GM12892 (cell line): Measurements from ENCODE around the gene SPARCL1.

Source experiments
- DNase-seq: peaks from one replicate; pipeline ENCODE4 v3.0.0; 2011; ENCODE audit not compliant: insufficient read length
- FAIRE-seq: peaks from 2 replicates; lab custom pipeline; 2011; peaks lifted over from hg19 to GRCh38; lab: Jason Lieb, UNC
- POLR2A ChIP-seq: IDR thresholded peaks from 2 replicates; pipeline ENCODE4 v1.6.1; 2011; ENCODE audit warnings: low read depth, low read length, control low read depth
- POLR2AphosphoS5 ChIP-seq: IDR thresholded peaks from 2 replicates; pipeline ENCODE4 v1.6.1; 2011; ENCODE audit warnings: low read depth, low read length, control low read depth
- TAF1 ChIP-seq: IDR thresholded peaks from 2 replicates; pipeline ENCODE4 v1.6.1; 2011; ENCODE audit warnings: low read depth, mild to moderate bottlenecking, control low read depth, low read length, borderline replicate concordance

SPARCL1 gene

DNA sequence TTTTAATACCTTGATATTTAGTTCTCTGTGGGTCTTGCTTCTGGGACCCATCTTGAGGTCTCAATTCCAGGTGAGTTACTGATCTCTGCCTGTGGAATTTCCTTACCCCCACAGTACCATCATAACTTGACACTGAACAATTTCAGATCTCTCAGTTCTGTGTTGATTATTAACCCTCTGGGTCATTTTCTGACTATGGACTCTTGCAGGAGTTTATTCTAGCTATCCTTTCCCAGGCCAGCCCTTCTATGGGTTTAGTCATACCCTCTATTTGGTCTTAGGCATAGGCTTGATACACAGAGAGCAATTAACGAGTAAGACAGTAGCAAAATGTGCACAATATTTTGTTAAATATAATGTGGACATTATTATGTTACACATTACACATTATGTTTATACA lies 3.7 kb upstream of the SPARCL1 start:
- no peak for TF ChIP-seq TAF1
- TF ChIP-seq POLR2AphosphoS5, result no peak
- TF ChIP-seq POLR2A, result no peak
- FAIRE-seq, result no peak
- DNase-seq, result no peak

DNA sequence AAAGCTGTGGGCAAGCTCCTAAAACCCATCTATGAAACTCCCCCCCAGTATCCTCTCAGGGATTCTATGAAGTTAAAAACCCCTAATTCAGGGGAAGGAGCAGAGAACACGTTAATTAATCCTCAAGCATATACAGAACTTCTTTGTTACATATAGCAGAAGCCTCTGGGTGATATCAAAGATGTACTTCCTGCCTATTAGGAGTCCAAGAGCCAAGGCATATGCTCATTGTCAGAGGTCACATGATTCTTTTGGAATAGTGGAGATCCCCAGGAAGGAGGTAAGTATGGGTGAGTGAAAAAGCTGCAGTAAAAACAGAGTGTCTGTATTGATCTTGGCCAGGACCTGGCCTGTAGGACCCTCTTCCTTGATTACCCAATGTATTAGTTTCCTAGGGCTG lies 2.9 kb upstream of the SPARCL1 start:
- FAIRE-seq, result no peak
- DNase-seq, result no peak

DNA sequence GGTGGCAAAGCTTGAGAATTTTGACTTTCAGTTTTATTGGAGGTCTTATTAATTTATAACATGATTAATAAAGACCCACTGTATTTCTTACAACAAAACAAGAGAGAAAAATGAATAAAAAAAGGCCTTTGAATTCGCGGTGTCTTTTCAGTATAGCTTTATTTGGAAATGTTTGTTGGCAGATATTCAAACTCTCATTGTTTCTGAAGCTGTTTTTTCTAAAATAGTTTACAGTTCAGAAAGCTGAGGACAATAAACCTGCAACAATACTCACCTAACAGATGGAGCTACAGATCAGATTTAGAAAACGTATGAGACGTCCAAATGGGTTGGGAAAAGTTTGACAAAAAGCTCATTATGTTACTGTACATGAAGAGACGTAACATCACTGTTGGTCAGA lies 2.4 kb upstream of the SPARCL1 start:
- FAIRE-seq, result no peak
- no peak for DNase-seq
- TF ChIP-seq POLR2A, result no peak
- TF ChIP-seq TAF1, result no peak
- no peak for TF ChIP-seq POLR2AphosphoS5

More for the DNA sequence above, 2.9 kb upstream of the SPARCL1 start:
- TF ChIP-seq POLR2A, result no peak
- no peak for TF ChIP-seq POLR2AphosphoS5
- no peak for TF ChIP-seq TAF1

DNA sequence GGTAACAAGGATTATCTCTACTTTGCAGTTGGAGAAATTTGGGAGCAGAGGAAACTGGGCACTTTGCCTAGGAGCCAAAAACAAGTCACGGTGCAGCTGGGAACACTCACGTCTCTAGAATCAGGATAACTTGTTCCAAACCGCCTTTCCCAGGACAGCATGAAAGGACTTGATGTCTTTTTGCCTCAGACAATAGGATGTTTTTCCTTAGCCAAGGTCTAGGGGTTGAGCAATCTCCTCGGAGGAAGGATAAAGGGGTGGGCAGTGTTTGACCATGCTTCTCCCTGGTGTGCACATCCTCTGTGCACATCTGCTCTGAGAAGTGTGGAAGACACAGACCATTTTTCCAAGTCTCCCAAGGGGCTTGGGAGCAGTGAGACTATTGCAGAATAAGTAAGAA lies 1.7 kb upstream of the SPARCL1 start:
- no peak for DNase-seq
- TF ChIP-seq TAF1, result no peak
- TF ChIP-seq POLR2AphosphoS5, result no peak
- TF ChIP-seq POLR2A, result no peak
- peak; percentile 44 for FAIRE-seq

DNA sequence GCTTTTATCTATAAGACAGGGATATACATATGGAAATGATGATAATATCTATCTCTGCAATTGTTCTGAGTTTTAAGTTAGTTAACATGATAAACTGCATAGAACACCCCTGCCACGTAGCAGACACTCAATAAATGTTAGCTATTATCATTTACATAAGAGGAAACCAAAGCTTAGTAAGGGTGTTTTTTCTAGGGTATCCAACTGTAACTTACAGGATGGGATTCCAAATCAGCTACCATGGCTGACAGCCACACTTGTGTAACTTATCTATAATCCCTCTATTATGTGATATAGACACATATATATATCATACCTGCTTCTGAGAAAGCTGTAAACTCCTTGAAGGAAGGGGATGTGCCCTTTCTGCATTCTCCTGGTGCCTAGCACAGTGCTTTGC lies 1.1 kb upstream of the SPARCL1 start:
- no peak for TF ChIP-seq POLR2AphosphoS5
- TF ChIP-seq TAF1, result no peak
- TF ChIP-seq POLR2A, result no peak
- DNase-seq (no peak), FAIRE-seq (no peak)

DNA sequence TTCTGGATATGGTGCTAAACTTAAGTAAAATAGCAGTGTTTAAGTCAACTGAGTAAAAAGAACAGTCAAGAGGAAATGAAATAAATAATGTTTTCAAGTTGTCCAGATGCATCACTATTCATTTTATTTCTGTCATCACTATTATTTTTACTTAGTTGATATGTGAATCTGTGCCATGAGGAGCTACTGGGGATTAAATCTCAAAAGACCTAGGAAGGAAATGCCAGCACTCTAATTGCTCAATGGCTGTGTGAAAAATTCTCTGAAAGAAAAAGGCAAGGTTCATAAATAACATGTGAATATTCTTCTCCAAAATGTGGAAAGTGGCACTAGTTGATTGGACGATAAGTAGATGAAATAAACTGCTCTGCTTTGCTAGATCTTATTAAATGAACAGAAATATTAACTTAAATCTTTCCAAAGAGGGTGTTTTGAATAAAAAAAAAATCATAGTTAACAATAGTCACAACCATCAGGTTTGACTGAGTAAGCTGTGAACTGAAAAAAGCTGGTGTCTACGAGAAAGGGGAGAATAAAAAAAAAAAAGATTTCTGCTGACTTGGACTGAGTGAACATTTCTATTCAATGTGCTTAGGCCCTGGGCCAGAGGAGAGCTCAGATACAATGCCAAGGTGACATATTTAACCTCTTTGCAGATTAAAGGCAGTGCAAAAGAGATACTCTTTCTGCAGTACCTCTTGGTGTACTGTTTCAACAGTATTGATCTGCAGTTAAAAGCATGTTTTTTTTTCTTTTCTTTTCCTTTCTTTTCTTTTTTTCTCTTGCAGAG lies 1.6 kb downstream of the SPARCL1 start:
- DNase-seq (no peak), FAIRE-seq (no peak)
- TF ChIP-seq POLR2A, result no peak
- TF ChIP-seq POLR2AphosphoS5, result no peak
- TF ChIP-seq TAF1, result no peak

DNA sequence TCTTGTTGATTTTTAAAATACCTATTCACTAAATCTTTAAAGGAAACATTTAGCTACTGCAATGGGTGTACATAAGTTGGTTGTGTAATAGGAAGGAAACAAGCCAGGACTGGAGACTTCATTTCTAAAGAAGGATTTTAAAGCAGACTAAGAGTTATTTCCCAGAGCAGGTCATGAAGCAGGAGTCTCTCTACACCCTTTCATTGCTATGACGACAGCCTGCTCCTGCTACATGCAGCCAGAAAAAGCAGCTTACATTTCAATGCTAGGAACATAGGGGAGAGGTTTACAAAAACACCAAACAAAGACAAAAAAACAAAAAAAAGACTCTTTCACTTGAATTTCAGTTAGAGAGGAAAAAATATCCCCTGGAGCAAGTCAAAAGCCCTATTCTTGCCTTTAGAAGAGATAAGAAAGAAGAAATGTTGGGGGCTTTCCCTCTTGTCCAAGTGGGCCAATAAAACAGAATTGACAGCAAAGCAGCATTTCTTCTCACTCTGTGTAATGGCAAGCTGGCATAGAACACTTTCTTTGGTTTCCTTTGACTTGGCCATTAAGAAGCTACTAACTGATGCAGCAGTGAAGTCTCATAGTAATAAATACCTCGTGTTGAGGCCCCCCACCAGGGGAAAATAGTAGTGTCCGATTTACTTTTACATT lies 3.4 kb downstream of the SPARCL1 start:
- FAIRE-seq (no peak), DNase-seq (no peak)
- no peak for TF ChIP-seq POLR2A
- TF ChIP-seq POLR2AphosphoS5, result no peak
- no peak for TF ChIP-seq TAF1

DNA sequence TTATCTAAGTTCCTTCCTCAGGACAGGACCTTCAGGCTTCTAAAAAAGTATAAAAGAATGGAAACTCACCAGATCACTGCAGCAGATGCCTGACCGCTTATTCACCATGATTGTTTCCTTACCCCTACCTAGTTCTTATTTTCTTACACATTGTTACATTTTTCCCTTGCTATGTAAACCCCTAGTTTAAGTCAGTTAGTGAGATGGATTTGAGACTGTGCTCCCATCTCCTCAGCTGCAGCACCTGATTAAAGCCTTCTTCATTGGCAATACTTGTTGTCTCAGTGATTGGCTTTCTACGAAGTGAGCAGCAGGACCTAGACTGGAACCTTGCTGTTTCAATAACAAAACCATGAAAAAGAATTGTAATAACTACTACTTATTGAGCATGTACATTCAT lies 4.7 kb downstream of the SPARCL1 start:
- TF ChIP-seq POLR2A (no peak), TAF1 (no peak), POLR2AphosphoS5 (no peak)
- no peak for FAIRE-seq

DNA sequence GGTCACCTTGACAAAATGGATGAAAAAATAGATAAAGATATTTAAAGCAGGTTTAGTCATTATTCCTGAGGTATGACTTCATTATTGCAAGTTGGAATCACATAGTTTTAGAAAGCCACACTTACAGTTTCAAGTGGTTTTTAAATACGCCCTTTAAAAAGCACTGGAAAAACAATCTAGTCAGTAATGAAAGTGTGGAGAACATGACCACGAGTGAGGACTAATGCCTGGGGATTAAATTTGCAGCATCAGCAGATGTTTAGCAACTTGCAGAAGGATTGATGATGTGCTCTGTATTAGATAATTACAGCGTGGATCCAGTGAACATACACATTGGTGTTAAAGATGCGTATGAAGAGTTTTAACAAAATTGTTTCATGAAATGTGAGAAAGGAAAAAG lies 5.9 kb downstream of the SPARCL1 start:
- FAIRE-seq (no peak), DNase-seq (no peak)
- no peak for TF ChIP-seq TAF1

More for the DNA sequence above, 4.7 kb downstream of the SPARCL1 start:
- DNase-seq, result no peak

DNA sequence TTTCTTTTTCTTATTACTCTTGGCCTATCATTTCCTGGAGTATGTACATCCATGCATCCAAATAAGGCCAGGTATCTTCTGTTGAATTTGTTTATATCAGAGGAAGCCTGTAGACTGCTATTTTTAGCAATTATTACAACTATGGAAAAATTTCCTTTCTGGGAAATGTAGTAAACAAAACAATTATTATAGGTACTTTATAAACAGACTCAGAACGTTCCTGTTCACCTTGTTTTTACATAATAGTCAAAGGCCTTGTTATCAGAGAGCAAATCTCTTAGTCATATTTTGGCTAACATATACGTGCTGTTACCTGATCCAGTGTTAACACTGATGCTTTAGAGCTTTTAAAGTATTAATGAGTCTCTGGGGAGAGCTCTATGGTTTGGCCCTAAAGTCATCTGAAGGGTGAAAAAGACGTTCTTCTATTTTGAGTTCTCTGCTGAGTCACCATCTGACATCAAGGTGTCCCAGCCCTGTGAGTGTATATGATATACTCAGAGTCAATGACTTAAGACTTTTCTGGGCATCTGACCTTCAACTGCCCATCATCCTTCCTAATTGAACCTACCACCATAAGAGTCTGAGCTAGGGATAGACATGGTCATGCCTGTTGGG lies 7.3 kb downstream of the SPARCL1 start:
- TF ChIP-seq TAF1 (no peak), POLR2A (no peak), POLR2AphosphoS5 (no peak)
- DNase-seq (no peak), FAIRE-seq (no peak)

DNA sequence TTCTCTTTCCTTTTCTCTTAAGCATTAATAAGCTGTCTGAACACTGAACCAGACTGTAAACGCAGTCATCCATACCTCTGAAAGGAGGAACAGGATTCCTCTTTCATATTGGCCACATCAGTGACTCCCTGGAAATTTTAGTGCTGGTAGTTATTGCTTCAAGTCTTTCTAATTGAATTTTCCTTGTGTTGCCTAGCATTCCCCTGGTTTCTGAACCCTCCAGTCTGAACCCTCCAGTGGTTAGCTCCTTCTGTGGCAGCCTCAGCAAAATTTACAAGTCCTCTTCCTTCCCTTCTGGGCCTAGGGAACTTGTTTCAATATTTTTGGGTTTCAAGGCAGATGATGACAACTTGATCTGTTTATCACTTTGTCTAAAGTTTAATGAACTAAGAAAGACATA lies 7.9 kb downstream of the SPARCL1 start:
- FAIRE-seq (peak; percentile 42), DNase-seq (no peak)
- TF ChIP-seq POLR2AphosphoS5 (no peak), TAF1 (no peak)

DNA sequence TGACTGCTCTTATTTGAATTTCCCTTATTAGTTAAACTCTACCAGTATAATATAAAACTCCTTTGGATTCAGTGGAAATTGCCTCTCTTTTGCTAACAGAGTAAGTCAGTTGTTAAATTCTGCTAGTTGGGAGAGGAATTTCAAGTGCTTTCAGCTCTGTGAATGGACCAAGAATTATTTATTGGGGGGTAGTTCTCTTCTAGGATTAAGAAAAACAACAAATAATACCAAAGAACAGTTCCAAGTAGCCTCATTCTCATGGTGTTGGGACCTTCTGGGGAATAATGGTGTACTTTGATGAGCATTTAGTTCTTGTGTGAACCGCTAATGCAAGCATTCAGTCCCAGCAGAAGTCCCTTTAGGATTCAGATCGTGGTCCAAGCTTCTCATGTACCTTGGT lies 11.6 kb downstream of the SPARCL1 start:
- TF ChIP-seq POLR2A, result no peak
- TF ChIP-seq TAF1, result no peak
- no peak for TF ChIP-seq POLR2AphosphoS5
- FAIRE-seq (no peak), DNase-seq (no peak)
